H1 (cell line): Measurements from ENCODE around the gene VAPA. TPM values are rescaled to one million over a fixed set of nuclear protein-coding genes. Genes with fewer than 3 reads are reported as not detected.
A peak's percentile ranks its signal among the peaks of the same experiment; 100 is the strongest.

Experiments used
- CTCF ChIA-PET: fragments of 300-600 bp; sonication (Branson Sonifier 250); formaldehyde crosslinking; loops from one replicate; lab custom pipeline; 2021; ENCODE audit not compliant: partially characterized antibody; lab: Charles Lee
- POLR2A ChIA-PET: fragments of 300-600 bp; sonication (Branson Sonifier 250); formaldehyde crosslinking; loops from one replicate; lab custom pipeline; 2021; ENCODE audit warnings: inconsistent platforms; ENCODE audit not compliant: partially characterized antibody; lab: Charles Lee
- DNase-seq, 2 experiments: peaks; one replicate each; pipeline versions ENCODE4 v3.0.0 to v3.0.0-alpha.2; 2010 to 2022; ENCODE audit warnings: low spot score in 2 of 2, low read depth in 1 of 2, mixed read lengths in 1 of 2
- FAIRE-seq: peaks from 2 replicates; lab custom pipeline; 2011; peaks lifted over from hg19 to GRCh38; lab: Jason Lieb, UNC
- H2AFZ ChIP-seq: 2 replicates; pipeline ENCODE4 v1.8.1; 2012; ENCODE audit warnings: low read length, inconsistent platforms
- H2AK5ac ChIP-seq: 2 replicates; pipeline ENCODE4 v1.6.1; 2013; ENCODE audit warnings: low read depth, low read length
- H2BK120ac ChIP-seq: replicated peaks from 2 replicates; pipeline ENCODE3; 2013; ENCODE audit warnings: low read depth, low read length, inconsistent platforms
- H2BK12ac ChIP-seq: 2 replicates; pipeline ENCODE4 v1.6.1; 2013; ENCODE audit warnings: low read depth, low read length
- H2BK15ac ChIP-seq: 2 replicates; pipeline ENCODE4 v1.6.1; 2013; ENCODE audit warnings: low read length
- H2BK20ac ChIP-seq: 2 replicates; pipeline ENCODE4 v1.6.1; 2013; ENCODE audit warnings: low read length
- H2BK5ac ChIP-seq: 2 replicates; pipeline ENCODE4 v1.6.1; 2013; ENCODE audit warnings: low read depth, low read length
- H3K14ac ChIP-seq: 2 replicates; pipeline ENCODE4 v1.6.1; 2013; ENCODE audit warnings: inconsistent platforms; ENCODE audit not compliant: insufficient read length
- H3K18ac ChIP-seq: 2 replicates; pipeline ENCODE4 v1.6.1; 2013; ENCODE audit warnings: low read length; ENCODE audit errors: extremely low read depth
- H3K23ac ChIP-seq: 2 replicates; pipeline ENCODE4 v1.6.1; 2013; ENCODE audit warnings: inconsistent platforms; ENCODE audit not compliant: insufficient read length
- H3K23me2 ChIP-seq: 2 replicates; pipeline ENCODE4 v1.6.1; 2013; ENCODE audit warnings: low read depth, low read length
- H3K27ac ChIP-seq: 2 replicates; pipeline ENCODE4 v1.6.1; 2011; ENCODE audit warnings: low read depth, low read length, inconsistent platforms
- H3K27me3 ChIP-seq, 4 experiments: replicated peaks in 1 of 4; 1 replicate in 1 of 4; 2 replicates in 3 of 4; pipeline versions ENCODE4 v1.6.1 to v1.8.1; 2011 to 2013; ENCODE audit warnings: low read length in 3 of 4, mild to moderate bottlenecking in 3 of 4, inconsistent platforms in 2 of 4, mixed read lengths in 2 of 4, moderate library complexity in 1 of 4; ENCODE audit not compliant: control insufficient read depth in 3 of 4, insufficient read depth in 3 of 4; ENCODE audit errors: extremely low read depth in 1 of 4
- H3K36me3 ChIP-seq, 4 experiments: 2 replicates each; pipeline versions ENCODE4 v1.6.1 to v1.8.1; 2011 to 2013; ENCODE audit warnings: mild to moderate bottlenecking in 4 of 4, low read length in 3 of 4, moderate library complexity in 2 of 4, control low read depth in 1 of 4, inconsistent platforms in 1 of 4; ENCODE audit not compliant: insufficient read depth in 4 of 4, control insufficient read depth in 2 of 4
- H3K4ac ChIP-seq: replicated peaks from 2 replicates; pipeline ENCODE3; 2013; ENCODE audit warnings: low read length, low read depth, mixed read lengths, inconsistent platforms; ENCODE audit not compliant: insufficient read length
- H3K4me1 ChIP-seq, 4 experiments: replicated peaks in 1 of 4; 1 replicate in 1 of 4; 2 replicates in 3 of 4; pipeline versions ENCODE4 v1.6.1 to v1.8.1; 2011 to 2013; ENCODE audit warnings: low read length in 3 of 4, inconsistent platforms in 2 of 4, mixed read lengths in 1 of 4; ENCODE audit not compliant: insufficient read depth in 4 of 4, control insufficient read depth in 3 of 4
- H3K4me2 ChIP-seq, 2 experiments: 2 replicates each; pipeline versions ENCODE4 v1.6.1 to v1.8.1; 2011 to 2013; ENCODE audit warnings: low read depth in 2 of 2, low read length in 2 of 2, control low read depth in 1 of 2, inconsistent platforms in 1 of 2, mild to moderate bottlenecking in 1 of 2; ENCODE audit not compliant: insufficient read depth in 1 of 2
- H3K4me3 ChIP-seq, 4 experiments: fragments of 200-600, 300-600 bp in 1 of 4; sonication (generic), shearing (Covaris generic), sonication (Bioruptor Twin) in 1 of 4; 2 replicates each; pipeline versions ENCODE4 v1.5.1 to v1.8.1; 2011 to 2016; ENCODE audit warnings: low read length in 4 of 4, low read depth in 3 of 4, control low read depth in 2 of 4, inconsistent platforms in 2 of 4, mild to moderate bottlenecking in 2 of 4, mixed read lengths in 1 of 4, moderate library complexity in 1 of 4; ENCODE audit not compliant: insufficient read depth in 2 of 4; ENCODE audit errors: extremely low read depth in 1 of 4
- H3K56ac ChIP-seq: replicated peaks from 2 replicates; pipeline ENCODE3; 2013; ENCODE audit warnings: low read depth, mild to moderate bottlenecking, mixed read lengths, low read length, inconsistent platforms; ENCODE audit not compliant: insufficient read length
- H3K79me1 ChIP-seq: 2 replicates; pipeline ENCODE4 v1.6.1; 2013; ENCODE audit warnings: low read depth, low read length, control low read depth
- H3K79me2 ChIP-seq, 2 experiments: 2 replicates each; pipeline versions ENCODE4 v1.6.1 to v1.8.1; 2012 to 2013; ENCODE audit warnings: low read length in 2 of 2, mild to moderate bottlenecking in 2 of 2, inconsistent platforms in 1 of 2; ENCODE audit not compliant: insufficient read depth in 2 of 2, control insufficient read depth in 1 of 2
- H3K9ac ChIP-seq, 4 experiments: replicated peaks in 1 of 4; 1 replicate in 1 of 4; 2 replicates in 3 of 4; pipeline versions ENCODE4 v1.6.1 to v1.8.1; 2011 to 2013; ENCODE audit warnings: low read depth in 3 of 4, low read length in 3 of 4, control low read depth in 2 of 4, mild to moderate bottlenecking in 2 of 4, moderate library complexity in 2 of 4, inconsistent platforms in 1 of 4; ENCODE audit errors: extremely low read depth in 1 of 4
- H3K9me3 ChIP-seq, 2 experiments: 2 replicates each; pipeline versions ENCODE4 v1.6.1 to v1.8.1; 2012 to 2013; ENCODE audit warnings: mild to moderate bottlenecking in 2 of 2, moderate library complexity in 2 of 2, control low read depth in 1 of 2, inconsistent platforms in 1 of 2, low read depth in 1 of 2, low read length in 1 of 2, mixed read lengths in 1 of 2; ENCODE audit not compliant: insufficient read depth in 2 of 2
- H4K20me1 ChIP-seq, 2 experiments: replicated peaks in 1 of 2; 2 replicates each; pipeline versions ENCODE3 to v1.8.1; 2011 to 2013; ENCODE audit warnings: inconsistent platforms in 2 of 2, low read length in 2 of 2, mild to moderate bottlenecking in 1 of 2; ENCODE audit not compliant: insufficient read depth in 2 of 2, control insufficient read depth in 1 of 2
- H4K5ac ChIP-seq: 2 replicates; pipeline ENCODE4 v1.6.1; 2013; ENCODE audit warnings: low read length, low read depth, mixed read lengths, inconsistent platforms; ENCODE audit not compliant: insufficient read length
- H4K8ac ChIP-seq: 2 replicates; pipeline ENCODE4 v1.8.0; 2013; ENCODE audit warnings: mild to moderate bottlenecking, moderate library complexity, low read length, inconsistent platforms; ENCODE audit not compliant: insufficient read depth; ENCODE audit errors: extremely low read depth
- H4K91ac ChIP-seq: replicated peaks from 2 replicates; pipeline ENCODE3; 2013; ENCODE audit warnings: low read length, mixed read lengths, inconsistent platforms; ENCODE audit not compliant: insufficient read length
- CHD1 ChIP-seq: IDR thresholded peaks from 2 replicates; pipeline ENCODE4 v1.6.1; 2012; ENCODE audit warnings: low read depth, low read length, improper control_type of control experiment
- CTCF ChIP-seq, 3 experiments: IDR thresholded peaks; 1 replicate in 2 of 3; 2 replicates in 1 of 3; pipeline versions ENCODE4 v1.5.1 to v1.6.1; 2011; ENCODE audit warnings: low read length in 3 of 3, mild to moderate bottlenecking in 3 of 3, inconsistent platforms in 2 of 3, low read depth in 1 of 3, moderate library complexity in 1 of 3; ENCODE audit not compliant: insufficient read depth in 1 of 3; ENCODE audit errors: control extremely low read depth in 1 of 3
- EZH2 ChIP-seq: fragments of 200-600 bp; sonication (generic); IDR thresholded peaks from 2 replicates; pipeline ENCODE4 v1.7.1; 2012; ENCODE audit warnings: low read depth, mild to moderate bottlenecking, moderate library complexity, low read length, inconsistent platforms; ENCODE audit not compliant: severe bottlenecking
- RAD21 ChIP-seq, 2 experiments: IDR thresholded peaks in 1 of 2; conservative IDR thresholded peaks in 1 of 2; 2 replicates each; pipeline ENCODE4 v1.6.1; 2011; ENCODE audit warnings: low read depth in 2 of 2, low read length in 2 of 2, improper control_type of control experiment in 1 of 2, inconsistent platforms in 1 of 2, mild to moderate bottlenecking in 1 of 2, moderate library complexity in 1 of 2
- WGBS, 2 experiments: shearing (Covaris generic) in 1 of 2; methylation state at CpG; one replicate each; pipeline versions ENCODE4 v1.1.6 to v1.1.7; 2013 to 2015; ENCODE audit warnings: low lambda C conversion rate in 2 of 2, mixed read lengths in 2 of 2, inconsistent platforms in 1 of 2, low coverage in 1 of 2, missing lambda C conversion rate in 1 of 2; ENCODE audit not compliant: insufficient replicate concordance in 2 of 2, insufficient coverage in 1 of 2, insufficient read length in 1 of 2; ENCODE audit errors: extremely low coverage in 1 of 2, missing lambda C conversion rate in 1 of 2; 5-methylcytosine and 5-hydroxymethylcytosine counted together
- polyA plus RNA-seq, 7 experiments: library from polyadenylated mRNA; depleted of rRNA in 3 of 7; stranded (reverse) in 5 of 7; unstranded in 2 of 7; fragments of >200 nt in 5 of 7; fragments of 200-250 nt in 2 of 7; gene quantifications; 1 replicate in 5 of 7; 2 replicates in 1 of 7; 4 replicates in 1 of 7; pipeline versions ENCODE4 v1.2.1 to v1.2.3, GENCODE V29; 2011 to 2013; ENCODE audit warnings: missing spikeins in 2 of 7, mixed read lengths in 2 of 7
- total RNA-seq: library from RNA; stranded (reverse); fragmentation: NEBNext Ultra II Directional; extraction: Animal tissue kit (Norgen Biotek cat#: 25700); gene quantifications from 2 replicates; pipeline ENCODE4 v1.2.1, GENCODE V29; 2021

The VAPA gene
- total and polyA plus RNA-seq, 2 of the 8 experiments (the other 6 are each of a cell fraction or from before 2014, with no cell fraction given): 79.7 to 130 TPM

DNA sequence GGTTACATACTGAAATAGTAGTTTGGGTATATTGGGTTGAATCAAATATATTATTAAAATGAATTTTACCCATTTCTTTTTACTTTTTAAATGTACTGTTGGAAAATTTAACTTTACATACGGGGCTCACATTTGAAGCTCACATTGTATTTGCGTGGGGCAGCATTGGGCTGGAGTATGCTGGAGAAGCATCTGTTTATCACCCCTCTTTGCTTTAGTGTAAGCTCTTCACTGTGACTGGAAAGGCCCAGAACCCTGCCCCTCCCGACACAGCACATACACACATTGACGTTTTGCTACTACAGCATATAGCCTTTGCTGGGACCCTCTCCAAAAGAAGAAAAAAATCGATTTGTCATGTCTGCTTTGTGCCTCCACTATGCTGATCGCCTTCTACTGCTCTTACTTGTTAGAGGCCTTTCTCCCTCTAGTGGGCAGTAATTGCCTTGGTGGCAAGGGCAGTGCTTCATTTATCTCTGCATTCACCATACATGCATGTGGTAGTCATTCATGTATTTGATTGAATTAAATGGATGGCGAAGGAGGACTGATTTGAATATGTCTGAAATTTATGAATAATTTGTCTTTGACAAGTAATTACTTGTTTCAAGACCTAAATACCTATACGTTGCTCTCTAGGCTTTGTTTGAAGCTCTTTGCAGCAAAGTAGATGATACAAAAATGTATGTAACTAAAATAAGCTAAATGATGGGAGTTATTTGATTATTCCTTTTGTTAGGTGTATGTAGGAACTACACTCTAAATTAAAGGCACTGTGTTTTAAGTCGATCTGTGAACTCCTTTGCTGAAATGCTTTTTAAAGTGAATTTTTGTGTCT, 37.4 kb downstream of the VAPA start:
- DNase-seq (no peak), FAIRE-seq (peak; percentile 81)
- TF ChIP-seq CHD1 (no peak), CTCF (IDR thresholded peaks at IDR 0.05; ENCODE audit: control extremely low read depth in 1 of 3, insufficient read depth in 1 of 3, low read depth in 1 of 3, low read length in 3 of 3) (peak in 2 of 3 experiments; percentile 70 to 90; a peak in 3 of 4 replicates), EZH2 (no peak), RAD21 (IDR thresholded peaks at IDR 0.05 in 1 of 2, conservative IDR thresholded peaks at IDR 0.05 in 1 of 2; ENCODE audit: low read depth in 2 of 2, low read length in 2 of 2) (peak; percentile 75 to 81)
- no peak overlapping the region for H3K23ac ChIP-seq
- H2BK120ac ChIP-seq: no peak overlapping the region
- no peak overlapping the region for H2BK12ac ChIP-seq
- H4K5ac ChIP-seq: no peak overlapping the region
- no peaks in the 10 kb centered on the region for H3K23me2 ChIP-seq
- no peak overlapping the region for H3K9ac ChIP-seq
- H2AK5ac ChIP-seq: no peak overlapping the region
- POLR2A ChIA-PET: interaction anchor here (0.6 to 1.5 kb wide), 2 partner anchors 10 to 152 kb away, joined by 3 read pairs; no protein-coding TSS in a partner anchor
- H3K79me2 ChIP-seq: peaks cover 0 to 8% of the 10 kb centered on the region in 2 experiments; a peak in 1 of 4 replicates
- H3K4ac ChIP-seq: no peak overlapping the region
- no peaks in the 10 kb centered on the region for H3K27me3 ChIP-seq
- H3K18ac ChIP-seq: peak overlapping the region; percentile 53; the same call in 1 of the 2 replicates
- H2AFZ ChIP-seq: no peak overlapping the region
- no peak overlapping the region for H3K4me3 ChIP-seq
- H3K14ac ChIP-seq: no peak overlapping the region
- H3K36me3 ChIP-seq: peaks cover 6 to 36% (median 15%) of the 10 kb centered on the region in 4 experiments; a peak in 6 of 8 replicates
- no peaks in the 10 kb centered on the region for H3K9me3 ChIP-seq
- no peak overlapping the region for H4K91ac ChIP-seq
- H3K4me2 ChIP-seq: no peak overlapping the region
- 0 out of 2 replicates have a peak, but pooled peaks cover 3% of the 10 kb centered on the region for H3K79me1 ChIP-seq
- H2BK15ac ChIP-seq: no peak overlapping the region
- no peak overlapping the region for H2BK20ac ChIP-seq
- no peaks in the 10 kb centered on the region for H4K20me1 ChIP-seq
- 75% methylated on average over 9 of the region's 9 CpGs; no CpG with 5 or more reads in 1 of the 2 experiments for WGBS, 2 experiments
- H2BK5ac ChIP-seq: no peak overlapping the region
- 0 out of 2 replicates have a peak overlapping the region, but pooled peaks have one; percentile 19 for H3K27ac ChIP-seq
- H4K8ac ChIP-seq: no peak overlapping the region
- no peak overlapping the region for H3K56ac ChIP-seq
- CTCF ChIA-PET: interaction anchor here (0.7 to 2.2 kb wide), 24 partner anchors 11 to 430 kb away, joined by 3 to 12 read pairs (median 4); partner anchors contain the start of gene TXNDC2
- peaks cover 0 to 2% (median 0%) of the 10 kb centered on the region in 4 experiments; a peak in 1 of 7 replicates for H3K4me1 ChIP-seq
